Adrenal gland (tissue), 12 donors: Measurements from ENCODE around the gene VPS25. TPM values are rescaled to one million over a fixed set of nuclear protein-coding genes. Genes with fewer than 3 reads are reported as not detected.

ENCODE experiments used
- DNase-seq, 7 donors: peaks; one replicate each; pipeline ENCODE4 v3.0.0-alpha.2; 2019 to 2020
- H3K27ac ChIP-seq, 5 donors: fragments of 200-600 bp; sonication (generic) in 4 of 5; 1 replicate in 3 of 5; 2 replicates in 2 of 5; pipeline versions ENCODE4 v1.5.1 to v1.8.0; 2016 to 2020; ENCODE audit warnings: mild to moderate bottlenecking in 1 of 5
- H3K27me3 ChIP-seq: fragments of 200-600 bp; 2 replicates; pipeline ENCODE4 v1.8.0; 2021
- H3K36me3 ChIP-seq, 2 donors: fragments of 200-600 bp; replicated peaks in 1 of 2; 1 replicate in 1 of 2; 2 replicates in 1 of 2; pipeline versions ENCODE4 v1.5.1 to v1.8.0; 2018 to 2022
- H3K4me1 ChIP-seq, 2 donors: fragments of 200-600 bp; replicated peaks in 1 of 2; 1 replicate in 1 of 2; 2 replicates in 1 of 2; pipeline versions ENCODE4 v1.5.1 to v1.8.0; 2018 to 2021
- H3K4me3 ChIP-seq, 4 donors: fragments of 200-600 bp; sonication (generic) in 3 of 4; one replicate each; pipeline ENCODE4 v1.5.1; 2016 to 2018
- H3K9me3 ChIP-seq, 3 donors: fragments of 200-600 bp; sonication (generic) in 1 of 3; replicated peaks in 1 of 3; 1 replicate in 2 of 3; 2 replicates in 1 of 3; pipeline versions ENCODE4 v1.5.1 to v1.8.0; 2016 to 2021
- POLR2A ChIP-seq, 2 donors: fragments of 450-650 bp; IDR thresholded peaks; one replicate each; pipeline ENCODE4 v1.6.1; 2017; ENCODE audit warnings: antibody characterized with exemption in 2 of 2, mild to moderate bottlenecking in 2 of 2, moderate library complexity in 1 of 2
- WGBS, 4 donors: extraction: QIAGEN DNeasy Blood & Tissue Kit in 2 of 4; methylation state at CpG; one replicate each; pipeline versions ENCODE4 v1.1.5 to v1.1.7; 2013 to 2017; 5-methylcytosine and 5-hydroxymethylcytosine counted together
- intact Hi-C, 2 donors: fragments of 100-400 bp; cut with DNase I; formaldehyde crosslinking; loops; one replicate each; pipeline versions ENCODE4 v1.14.1 to v1.15.0; 2022 to 2023
- polyA plus RNA-seq, 3 donors: library from polyadenylated mRNA; stranded (reverse); fragments of 200-250 nt in 2 of 3; fragments of 350-450 nt in 1 of 3; fragmentation: Illumina TruSeq in 1 of 3; extraction: RNeasy Lipid Tissue Mini Kit (QIAGEN cat#74804) in 1 of 3; gene quantifications; one replicate each; pipeline ENCODE4 v1.2.3, GENCODE V29; 2013 to 2014
- total RNA-seq, 9 donors: library from RNA; depleted of rRNA in 4 of 9; stranded (reverse); fragments of >200 nt in 4 of 9; fragments of 120-200 nt in 1 of 9; fragmentation: NEBNext Ultra II Directional in 1 of 9; extraction: Animal tissue kit (Norgen Biotek cat#: 25700) in 1 of 9; gene quantifications; one replicate each; pipeline versions ENCODE4 v1.1.0 to v1.2.4, GENCODE V29; 2013 to 2023
- TF ChIP-seq, protein P1 (sequence below), 6 experiments: fragments of 450-650 bp in 4 of 6; fragments of 200-600 bp in 2 of 6; sonication (generic) in 1 of 6; IDR thresholded peaks; 1 replicate in 5 of 6; 2 replicates in 1 of 6; pipeline versions ENCODE4 v1.5.1 to v1.8.0; 2016 to 2021; ENCODE audit warnings: antibody characterized with exemption in 6 of 6, mild to moderate bottlenecking in 2 of 6, moderate library complexity in 1 of 6
- donor health status: healthy with polysubstance abuse.
- donor health status: Bipolar disorder and iron deficiency.
- donor health status: DM: yes; HTN: yes; CAD: no.
- donor health status: DM: no; HTN: no; CAD: no.
- donor health status: DM: no; HTN: no; CAD: no.
- donor health status: DM: yes; HTN: yes; CAD: no.

The VPS25 gene
- total and polyA plus RNA-seq, 12 donors = 25.7 to 135 (median 51.6) TPM

GRCh38 chr17:42784409-42784808 lies 11.2 kb downstream of the VPS25 start:
- Histone ChIP-seq H3K27ac (no peak overlapping the region), H3K4me1 (peaks cover 0 to 16% of the 10 kb centered on the region in 2 donors), H3K36me3 (peaks cover 0 to 4% of the 10 kb centered on the region in 2 donors), H3K4me3 (no peak overlapping the region), H3K9me3 (no peaks in the 10 kb centered on the region), H3K27me3 (peaks cover 59% of the 10 kb centered on the region)
- DNase-seq = no peak
- TF ChIP-seq, protein P1, sequence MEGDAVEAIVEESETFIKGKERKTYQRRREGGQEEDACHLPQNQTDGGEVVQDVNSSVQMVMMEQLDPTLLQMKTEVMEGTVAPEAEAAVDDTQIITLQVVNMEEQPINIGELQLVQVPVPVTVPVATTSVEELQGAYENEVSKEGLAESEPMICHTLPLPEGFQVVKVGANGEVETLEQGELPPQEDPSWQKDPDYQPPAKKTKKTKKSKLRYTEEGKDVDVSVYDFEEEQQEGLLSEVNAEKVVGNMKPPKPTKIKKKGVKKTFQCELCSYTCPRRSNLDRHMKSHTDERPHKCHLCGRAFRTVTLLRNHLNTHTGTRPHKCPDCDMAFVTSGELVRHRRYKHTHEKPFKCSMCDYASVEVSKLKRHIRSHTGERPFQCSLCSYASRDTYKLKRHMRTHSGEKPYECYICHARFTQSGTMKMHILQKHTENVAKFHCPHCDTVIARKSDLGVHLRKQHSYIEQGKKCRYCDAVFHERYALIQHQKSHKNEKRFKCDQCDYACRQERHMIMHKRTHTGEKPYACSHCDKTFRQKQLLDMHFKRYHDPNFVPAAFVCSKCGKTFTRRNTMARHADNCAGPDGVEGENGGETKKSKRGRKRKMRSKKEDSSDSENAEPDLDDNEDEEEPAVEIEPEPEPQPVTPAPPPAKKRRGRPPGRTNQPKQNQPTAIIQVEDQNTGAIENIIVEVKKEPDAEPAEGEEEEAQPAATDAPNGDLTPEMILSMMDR (IDR thresholded peaks at IDR 0.05) = no peak
- TF ChIP-seq POLR2A (IDR thresholded peaks at IDR 0.05) = no peak
- intact Hi-C loops = no loop called here
- 9 to 20% (median 16%) methylated on average over 23 to 25 of the region's 25 CpGs for WGBS, 4 donors

DNA sequence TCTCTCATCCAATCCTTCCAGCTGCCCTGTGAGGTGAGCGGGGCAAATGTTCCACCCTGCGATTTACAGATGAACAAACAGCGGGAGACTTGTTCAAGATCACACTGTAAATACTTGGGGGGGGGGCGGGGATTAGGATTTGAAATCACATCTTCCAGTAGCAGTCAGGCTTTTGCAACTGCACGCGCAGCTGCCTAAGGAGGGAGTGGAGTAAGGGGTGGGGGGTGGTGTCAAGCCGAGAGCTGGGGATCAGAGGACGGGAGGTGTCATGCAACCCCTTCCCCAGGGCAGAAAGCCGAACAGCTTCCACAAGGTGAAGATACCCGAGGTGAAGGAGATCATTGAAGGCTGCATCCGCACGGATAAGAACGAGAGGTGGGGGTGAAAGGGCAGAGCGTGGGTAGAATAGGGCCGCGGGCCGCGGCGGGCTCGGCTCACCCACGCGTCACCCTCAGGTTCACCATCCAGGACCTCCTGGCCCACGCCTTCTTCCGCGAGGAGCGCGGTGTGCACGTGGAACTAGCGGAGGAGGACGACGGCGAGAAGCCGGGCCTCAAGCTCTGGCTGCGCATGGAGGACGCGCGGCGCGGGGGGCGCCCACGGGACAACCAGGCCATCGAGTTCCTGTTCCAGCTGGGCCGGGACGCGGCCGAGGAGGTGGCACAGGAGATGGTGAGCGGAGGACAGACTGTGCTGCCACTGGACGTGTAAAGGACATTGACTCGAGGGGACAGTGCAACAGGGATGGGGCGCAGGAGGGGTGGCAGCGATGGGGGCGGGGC lies 11.8 kb downstream of the VPS25 start:
- TF ChIP-seq, protein P1 (IDR thresholded peaks at IDR 0.05) = no peak
- TF ChIP-seq POLR2A (IDR thresholded peaks at IDR 0.05) = no peak
- H3K27me3 ChIP-seq = peaks cover 59% of the 10 kb centered on the region
- no peak for DNase-seq
- no peak overlapping the region for H3K4me3 ChIP-seq
- H3K9me3 ChIP-seq = no peaks in the 10 kb centered on the region
- H3K4me1 ChIP-seq = peaks cover 0 to 15% of the 10 kb centered on the region in 2 donors
- 14 to 27% (median 18%) methylated on average over 23 to 52 of the region's 52 CpGs for WGBS, 4 donors
- intact Hi-C loops = no loop called here
- H3K27ac ChIP-seq = no peak overlapping the region
- no peaks in the 10 kb centered on the region for H3K36me3 ChIP-seq

DNA sequence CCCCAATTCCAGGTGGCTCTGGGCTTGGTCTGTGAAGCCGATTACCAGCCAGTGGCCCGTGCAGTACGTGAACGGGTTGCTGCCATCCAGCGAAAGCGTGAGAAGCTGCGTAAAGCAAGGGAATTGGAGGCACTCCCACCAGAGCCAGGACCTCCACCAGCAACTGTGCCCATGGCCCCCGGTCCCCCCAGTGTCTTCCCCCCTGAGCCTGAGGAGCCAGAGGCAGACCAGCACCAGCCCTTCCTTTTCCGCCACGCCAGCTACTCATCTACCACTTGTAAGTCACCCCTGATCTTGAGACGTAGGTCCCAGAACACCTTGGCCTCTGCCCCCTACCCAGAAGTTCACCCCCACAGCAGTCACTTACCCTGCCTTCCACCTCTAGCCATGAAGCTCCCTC lies 14.0 kb downstream of the VPS25 start:
- WGBS, 4 donors = 66 to 90% (median 82%) methylated on average over 8 to 11 of the region's 11 CpGs
- DNase-seq = no peak
- H3K4me1 ChIP-seq = peaks cover 0 to 5% of the 10 kb centered on the region in 2 donors
- TF ChIP-seq, protein P1 (IDR thresholded peaks at IDR 0.05) = no peak
- no peak for TF ChIP-seq POLR2A (IDR thresholded peaks at IDR 0.05)
- no peak overlapping the region for H3K4me3 ChIP-seq
- H3K27me3 ChIP-seq = peaks cover 40% of the 10 kb centered on the region
- no peak overlapping the region for H3K27ac ChIP-seq
- no peaks in the 10 kb centered on the region for H3K9me3 ChIP-seq
- no peaks in the 10 kb centered on the region for H3K36me3 ChIP-seq
- intact Hi-C loops = no loop called here

GRCh38 chr17:42791948-42792347 lies 18.7 kb downstream of the VPS25 start:
- 72 to 77% (median 74%) methylated on average over 2 of the region's 2 CpGs for WGBS, 4 donors
- no peak for TF ChIP-seq POLR2A (IDR thresholded peaks at IDR 0.05)
- TF ChIP-seq, protein P1 (IDR thresholded peaks at IDR 0.05) = no peak
- no peaks in the 10 kb centered on the region for H3K9me3 ChIP-seq
- DNase-seq = no peak
- H3K27ac ChIP-seq = no peak overlapping the region
- intact Hi-C loops = no loop called here
- H3K27me3 ChIP-seq = peaks cover 2% of the 10 kb centered on the region
- no peak overlapping the region for H3K4me3 ChIP-seq
- no peaks in the 10 kb centered on the region for H3K36me3 ChIP-seq
- H3K4me1 ChIP-seq = peaks cover 0 to 2% of the 10 kb centered on the region in 2 donors
